RWPE2 (cell line): Measurements from ENCODE around the gene CPLX4.

Source experiments
- ATAC-seq: fragments of 200-7000 bp; cut with Tn5 transposase; 3 replicates; pipeline ENCODE4 v1.9.1; 2021; ENCODE audit warnings: low read depth
- DNase-seq: peaks from one replicate; pipeline ENCODE4 v3.0.0-alpha.2; 2020; ENCODE audit warnings: low spot score
- H3K27ac ChIP-seq: fragments of 450-650 bp; 2 replicates; pipeline ENCODE4 v1.5.1; 2017; ENCODE audit warnings: mild to moderate bottlenecking; ENCODE audit not compliant: poor library complexity, severe bottlenecking
- H3K27me3 ChIP-seq: fragments of 250-450 bp; sonication (Bioruptor Pico); 2 replicates; pipeline ENCODE4 v1.5.1; 2021; ENCODE audit warnings: mild to moderate bottlenecking, moderate library complexity; ENCODE audit not compliant: insufficient read depth, poor library complexity, severe bottlenecking
- H3K36me3 ChIP-seq: fragments of 250-450 bp; sonication (Bioruptor Pico); 2 replicates; pipeline ENCODE4 v1.5.1; 2020; ENCODE audit warnings: low read depth, mild to moderate bottlenecking, moderate library complexity
- H3K4me1 ChIP-seq: fragments of 250-450 bp; sonication (Bioruptor Pico); 2 replicates; pipeline ENCODE4 v1.5.1; 2021; ENCODE audit warnings: mild to moderate bottlenecking, moderate library complexity; ENCODE audit not compliant: insufficient read depth, poor library complexity, severe bottlenecking
- H3K4me3 ChIP-seq: fragments of 250-450 bp; sonication (Bioruptor Pico); 2 replicates; pipeline ENCODE4 v1.5.1; 2021; ENCODE audit warnings: mild to moderate bottlenecking, moderate library complexity; ENCODE audit not compliant: severe bottlenecking
- H3K9me3 ChIP-seq: fragments of 250-450 bp; sonication (Bioruptor Pico); 2 replicates; pipeline ENCODE4 v1.5.1; 2021; ENCODE audit warnings: mild to moderate bottlenecking, moderate library complexity; ENCODE audit not compliant: severe bottlenecking
- TF ChIP-seq, protein P1 (sequence below): fragments of 450-650 bp; IDR thresholded peaks from one replicate; pipeline ENCODE4 v1.5.1; 2017; ENCODE audit warnings: mild to moderate bottlenecking, moderate library complexity; ENCODE audit not compliant: poor library complexity, severe bottlenecking

CPLX4 gene

DNA sequence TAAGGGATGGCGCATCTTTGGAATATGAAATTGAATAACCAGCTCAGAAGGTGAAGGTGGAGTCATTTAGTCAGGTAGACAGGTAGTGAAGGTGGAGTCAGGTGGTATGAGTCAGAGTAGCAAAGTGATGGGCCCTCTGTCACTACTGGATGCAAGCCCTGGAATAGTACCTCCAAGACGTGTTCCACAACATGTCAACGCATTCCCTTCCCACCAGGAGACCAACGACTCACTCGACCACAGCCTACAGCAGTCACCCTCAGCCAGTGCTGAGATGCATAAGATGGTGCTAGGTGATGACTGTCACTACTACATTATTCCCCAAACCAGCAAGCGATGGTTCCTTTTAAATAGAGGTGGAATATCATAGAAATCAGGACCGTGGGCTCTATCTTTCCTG lies 6.8 kb downstream of the CPLX4 start:
- Histone ChIP-seq H3K27ac (no peak overlapping the region), H3K9me3 (no peaks in the 10 kb centered on the region), H3K4me3 (no peak overlapping the region), H3K27me3 (peaks cover 14% of the 10 kb centered on the region), H3K4me1 (no peaks in the 10 kb centered on the region), H3K36me3 (no peaks in the 10 kb centered on the region)
- TF ChIP-seq, protein P1, sequence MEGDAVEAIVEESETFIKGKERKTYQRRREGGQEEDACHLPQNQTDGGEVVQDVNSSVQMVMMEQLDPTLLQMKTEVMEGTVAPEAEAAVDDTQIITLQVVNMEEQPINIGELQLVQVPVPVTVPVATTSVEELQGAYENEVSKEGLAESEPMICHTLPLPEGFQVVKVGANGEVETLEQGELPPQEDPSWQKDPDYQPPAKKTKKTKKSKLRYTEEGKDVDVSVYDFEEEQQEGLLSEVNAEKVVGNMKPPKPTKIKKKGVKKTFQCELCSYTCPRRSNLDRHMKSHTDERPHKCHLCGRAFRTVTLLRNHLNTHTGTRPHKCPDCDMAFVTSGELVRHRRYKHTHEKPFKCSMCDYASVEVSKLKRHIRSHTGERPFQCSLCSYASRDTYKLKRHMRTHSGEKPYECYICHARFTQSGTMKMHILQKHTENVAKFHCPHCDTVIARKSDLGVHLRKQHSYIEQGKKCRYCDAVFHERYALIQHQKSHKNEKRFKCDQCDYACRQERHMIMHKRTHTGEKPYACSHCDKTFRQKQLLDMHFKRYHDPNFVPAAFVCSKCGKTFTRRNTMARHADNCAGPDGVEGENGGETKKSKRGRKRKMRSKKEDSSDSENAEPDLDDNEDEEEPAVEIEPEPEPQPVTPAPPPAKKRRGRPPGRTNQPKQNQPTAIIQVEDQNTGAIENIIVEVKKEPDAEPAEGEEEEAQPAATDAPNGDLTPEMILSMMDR: no peak
- ATAC-seq (no peak), DNase-seq (no peak)

DNA sequence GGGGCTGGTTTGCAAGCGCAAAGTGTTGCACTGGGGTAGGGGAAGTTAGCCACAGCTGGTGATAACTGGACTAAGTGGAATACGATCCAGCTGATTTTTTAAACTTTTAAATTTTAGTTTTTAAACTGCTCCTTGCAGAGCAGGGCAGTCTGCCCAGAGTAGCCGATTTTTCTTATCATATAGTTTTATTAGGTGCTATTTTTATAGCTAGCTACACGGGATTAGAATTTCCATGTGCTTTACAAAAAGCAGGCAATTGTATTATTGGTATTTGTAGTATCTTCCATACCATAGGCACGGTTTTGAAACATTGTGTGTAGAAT lies 9.6 kb downstream of the CPLX4 start:
- Histone ChIP-seq H3K36me3 (no peaks in the 10 kb centered on the region), H3K4me1 (no peaks in the 10 kb centered on the region), H3K27ac (no peak overlapping the region), H3K4me3 (peak overlapping the region; percentile 22), H3K27me3 (peaks cover 14% of the 10 kb centered on the region), H3K9me3 (no peaks in the 10 kb centered on the region)
- TF ChIP-seq, protein P1: no peak
- DNase-seq: no peak
- ATAC-seq: peak; percentile 35; the same call in 1 of the 3 replicates

DNA sequence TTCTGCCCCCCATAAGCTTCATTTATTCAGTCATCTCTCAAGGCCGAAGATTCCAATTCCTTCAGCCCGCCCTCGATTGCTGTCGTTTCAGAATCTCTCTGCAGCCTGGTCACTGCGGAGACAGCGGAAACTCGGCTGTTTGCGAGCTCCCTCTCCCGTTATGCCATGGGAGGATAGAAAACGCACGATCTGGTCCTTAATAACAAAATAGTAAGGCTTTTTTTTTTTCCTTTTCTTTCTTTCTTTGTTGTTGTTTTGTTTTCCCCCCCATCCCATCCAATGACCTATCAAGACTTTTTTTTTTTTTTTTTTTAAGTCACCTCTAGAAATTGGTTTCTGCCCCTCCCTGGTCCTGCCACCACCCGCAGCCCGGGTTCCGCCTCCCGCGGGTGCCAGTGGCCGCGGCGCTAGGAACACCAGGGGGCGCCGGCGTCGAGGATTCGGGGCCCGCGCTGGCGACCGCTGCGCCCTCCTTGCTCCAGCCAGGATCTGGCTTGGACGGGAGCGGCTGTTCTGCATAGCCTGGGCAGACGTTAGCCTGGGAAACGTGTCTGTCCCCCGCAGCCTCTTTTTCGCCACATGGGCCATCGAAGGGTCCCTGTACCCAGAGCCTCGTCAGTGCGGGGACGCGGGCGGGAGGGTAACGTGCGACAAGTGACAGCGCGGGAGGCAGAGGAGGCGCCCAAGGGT lies 10.1 kb downstream of the CPLX4 start:
- ATAC-seq (peak; percentile 94), DNase-seq (no peak)
- H3K4me1 ChIP-seq: no peaks in the 10 kb centered on the region
- H3K36me3 ChIP-seq: no peaks in the 10 kb centered on the region
- H3K4me3 ChIP-seq: peak overlapping the region; percentile 22
- peaks cover 14% of the 10 kb centered on the region for H3K27me3 ChIP-seq
- TF ChIP-seq, protein P1: peak; percentile 94
- no peak overlapping the region for H3K27ac ChIP-seq
- no peaks in the 10 kb centered on the region for H3K9me3 ChIP-seq

DNA sequence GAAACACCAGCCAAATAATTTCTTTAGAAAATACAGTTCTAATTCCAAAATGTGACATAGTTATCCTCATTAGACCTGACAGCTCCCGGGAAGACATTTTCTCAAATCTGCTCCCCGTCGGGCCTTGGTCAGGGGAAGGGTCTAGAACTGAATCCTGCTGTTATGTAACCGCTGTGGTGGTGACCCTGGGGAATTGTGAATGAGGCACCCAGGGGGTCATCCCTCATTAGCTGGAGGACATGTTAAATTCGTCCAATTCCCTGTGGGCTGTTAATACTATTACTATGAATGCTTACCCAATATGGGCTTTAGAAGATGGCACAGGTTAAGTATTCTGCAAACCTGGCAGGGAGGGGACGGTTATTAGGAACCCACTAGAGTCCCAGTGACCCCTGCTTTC lies 11.8 kb downstream of the CPLX4 start:
- Histone ChIP-seq H3K4me3 (no peak overlapping the region), H3K9me3 (no peaks in the 10 kb centered on the region), H3K27me3 (peaks cover 14% of the 10 kb centered on the region), H3K36me3 (no peaks in the 10 kb centered on the region), H3K27ac (no peak overlapping the region), H3K4me1 (no peaks in the 10 kb centered on the region)
- ATAC-seq (no peak), DNase-seq (no peak)
- TF ChIP-seq, protein P1: no peak

DNA sequence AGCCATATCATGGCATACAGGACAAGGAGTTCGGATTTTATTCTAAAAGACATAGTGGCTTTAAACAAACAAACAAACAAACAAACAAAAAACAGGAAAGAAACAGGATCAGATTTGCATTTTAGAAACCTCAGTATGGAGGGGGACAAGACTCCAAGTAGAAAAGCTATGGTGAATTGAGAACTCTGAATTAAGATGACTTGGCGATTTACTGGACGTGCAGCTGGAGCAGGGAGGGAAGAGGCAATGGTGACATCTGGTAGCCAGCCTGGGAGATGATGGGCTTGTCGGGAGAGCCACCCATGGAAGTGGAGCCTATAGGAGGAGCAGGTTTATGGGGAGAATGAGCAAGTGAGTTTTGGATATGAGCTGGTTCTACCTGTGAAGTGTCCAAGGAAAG lies 13.2 kb downstream of the CPLX4 start:
- H3K27ac ChIP-seq: no peak overlapping the region
- DNase-seq (no peak), ATAC-seq (no peak)
- H3K36me3 ChIP-seq: no peaks in the 10 kb centered on the region
- peaks cover 8% of the 10 kb centered on the region for H3K4me1 ChIP-seq
- peaks cover 12% of the 10 kb centered on the region for H3K27me3 ChIP-seq
- no peak overlapping the region for H3K4me3 ChIP-seq
- no peaks in the 10 kb centered on the region for H3K9me3 ChIP-seq
- TF ChIP-seq, protein P1: no peak
